ENCODE data around the gene ARHGAP44.

Gene ARHGAP44

GRCh38 chr17:12996941-12997340 is 207.6 kb downstream of the ARHGAP44 start:
- DNase-seq = no peak

- no peak for DNase-seq
Observed at GRCh38 chr17:12998461-12998860, 209.2 kb downstream of the ARHGAP44 start.

GRCh38 chr17:12998874-12999273 is 209.6 kb downstream of the ARHGAP44 start:
- no peak for DNase-seq

- DNase-seq = no peak
Observed at GRCh38 chr17:13000561-13000960, 211.3 kb downstream of the ARHGAP44 start.

- DNase-seq = no peak
Observed at GRCh38 chr17:13001991-13002615, 212.8 kb downstream of the ARHGAP44 start.

GRCh38 chr17:13002761-13003453 is 213.6 kb downstream of the ARHGAP44 start:
- DNase-seq = peak; percentile 57

GRCh38 chr17:13003454-13003851 is 214.2 kb downstream of the ARHGAP44 start:
- no peak for DNase-seq

- DNase-seq = no peak
Observed at GRCh38 chr17:13003927-13004326, 214.6 kb downstream of the ARHGAP44 start.

- no peak for DNase-seq
Observed at GRCh38 chr17:13004336-13004735, 215.0 kb downstream of the ARHGAP44 start.

GRCh38 chr17:13005530-13005929 is 216.2 kb downstream of the ARHGAP44 start:
- DNase-seq = no peak

GRCh38 chr17:13008461-13008860 is 219.2 kb downstream of the ARHGAP44 start:
- no peak for DNase-seq

GRCh38 chr17:13010959-13011358 is 221.7 kb downstream of the ARHGAP44 start:
- DNase-seq = no peak

- DNase-seq = no peak
Observed at GRCh38 chr17:13014801-13015200, 225.5 kb downstream of the ARHGAP44 start.

- no peak for DNase-seq
Observed at GRCh38 chr17:13016881-13017654, 227.8 kb downstream of the ARHGAP44 start.

GRCh38 chr17:13017655-13018459 is 228.6 kb downstream of the ARHGAP44 start, which contains the start of gene ELAC2:
ELAC2 (minus strand) TSS chr17:13018027; CDS start chr17:13017947, 80 bp downstream.
- DNase-seq = peak; percentile 98

- DNase-seq = no peak
Observed at GRCh38 chr17:13024016-13024415, 234.7 kb downstream of the ARHGAP44 start.

GRCh38 chr17:13024526-13025257 is 235.4 kb downstream of the ARHGAP44 start:
- peak; percentile 71 for DNase-seq

- DNase-seq = no peak
Observed at GRCh38 chr17:13025258-13025627, 235.9 kb downstream of the ARHGAP44 start.

GRCh38 chr17:13025687-13026086 is 236.4 kb downstream of the ARHGAP44 start:
- DNase-seq = no peak

- DNase-seq = no peak
Observed at GRCh38 chr17:13027246-13027645, 237.9 kb downstream of the ARHGAP44 start.

GRCh38 chr17:13029340-13029739 is 240.0 kb downstream of the ARHGAP44 start:
- DNase-seq = no peak

GRCh38 chr17:13030056-13030455 is 240.8 kb downstream of the ARHGAP44 start:
- DNase-seq = no peak

All from stimulated activated CD4-positive, alpha-beta T cell treated with anti-CD3 and anti-CD28 coated beads, Interleukin-15, amount 100 ng/mL, for 24 hours (primary cell).